GM21619 (cell line): ENCODE results near the gene C3orf38.
"Not testable (repeated sequence)": the region's sequence is repeated elsewhere in the genome, so short reads cannot be mapped to it uniquely, and the experiment has no call there.

Source experiments
- ATAC-seq: cut with Tn5 transposase; IDR thresholded peaks from one replicate; pipeline ENCODE4 v1.9.1; 2021; ENCODE audit not compliant: unreplicated experiment

C3orf38 gene

DNA sequence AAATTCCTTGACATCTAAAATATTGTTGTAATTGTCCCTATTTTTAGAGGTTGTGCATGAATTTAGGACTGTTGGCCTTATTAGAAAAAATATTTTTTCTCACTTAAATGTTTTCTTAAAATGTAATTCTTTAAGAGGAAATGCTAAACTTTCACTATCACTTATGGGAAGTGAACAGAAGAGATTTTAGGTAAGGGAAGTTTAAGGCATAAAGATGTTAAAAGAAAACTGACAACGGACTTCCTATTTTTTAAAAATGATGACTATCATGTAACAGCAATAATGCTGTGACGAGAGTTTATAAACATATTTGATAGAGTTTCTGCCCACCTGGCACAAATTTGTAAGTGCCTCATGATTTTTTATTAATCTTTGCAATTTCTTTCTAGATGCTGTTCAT is 3.1 kb downstream of the C3orf38 start:
- ATAC-seq: no peak

DNA sequence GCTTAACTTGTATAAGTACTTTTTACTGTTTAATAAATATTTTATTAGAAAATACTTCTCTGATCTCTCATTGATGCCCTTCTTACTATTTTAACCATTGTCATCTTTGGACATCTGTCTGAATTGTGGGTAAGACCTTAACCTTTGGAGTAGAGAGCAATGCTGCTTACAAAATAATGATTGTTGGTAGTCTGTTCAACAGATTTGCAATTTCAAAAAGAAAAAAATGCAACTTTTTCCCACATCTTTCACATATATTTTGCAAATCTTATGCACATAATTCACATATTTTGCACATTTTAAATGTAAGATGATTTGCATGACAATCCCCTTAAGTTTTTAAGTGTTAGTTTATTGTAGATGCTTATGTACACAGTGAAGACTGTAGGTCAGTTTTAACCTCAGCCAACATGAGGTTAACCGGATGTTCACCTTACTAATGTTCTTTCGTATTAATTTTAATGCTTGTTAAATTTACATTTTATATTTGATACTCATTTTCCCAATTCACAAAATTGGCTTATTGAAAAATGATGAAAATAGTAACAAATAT is 16.7 kb downstream of the C3orf38 start:
- ATAC-seq: no peak

- ATAC-seq: no peak
Observed at GRCh38 chr3:88167173-88167572, 17.4 kb downstream of the C3orf38 start.

- ATAC-seq: no peak
Observed at GRCh38 chr3:88167704-88168103, 17.9 kb downstream of the C3orf38 start.

DNA sequence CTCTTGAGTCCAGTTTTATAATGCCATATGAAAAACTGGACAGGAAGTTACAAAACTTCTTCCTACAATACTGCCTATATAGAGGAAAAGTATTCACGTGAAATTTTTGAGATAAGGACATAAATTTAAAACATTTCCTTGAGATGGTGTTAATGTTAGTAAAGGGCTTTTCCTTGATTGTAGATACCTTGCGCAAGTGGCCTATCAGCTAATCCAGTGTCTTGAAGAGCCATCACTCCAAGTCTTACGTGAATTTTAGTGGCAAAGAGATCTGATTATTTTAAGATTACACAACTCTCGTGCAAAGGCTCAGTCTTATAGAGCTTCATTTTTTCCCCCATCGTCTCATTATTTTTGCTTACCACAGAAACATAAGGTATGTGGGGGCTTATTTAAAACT is 18.4 kb downstream of the C3orf38 start:
- no peak for ATAC-seq

DNA sequence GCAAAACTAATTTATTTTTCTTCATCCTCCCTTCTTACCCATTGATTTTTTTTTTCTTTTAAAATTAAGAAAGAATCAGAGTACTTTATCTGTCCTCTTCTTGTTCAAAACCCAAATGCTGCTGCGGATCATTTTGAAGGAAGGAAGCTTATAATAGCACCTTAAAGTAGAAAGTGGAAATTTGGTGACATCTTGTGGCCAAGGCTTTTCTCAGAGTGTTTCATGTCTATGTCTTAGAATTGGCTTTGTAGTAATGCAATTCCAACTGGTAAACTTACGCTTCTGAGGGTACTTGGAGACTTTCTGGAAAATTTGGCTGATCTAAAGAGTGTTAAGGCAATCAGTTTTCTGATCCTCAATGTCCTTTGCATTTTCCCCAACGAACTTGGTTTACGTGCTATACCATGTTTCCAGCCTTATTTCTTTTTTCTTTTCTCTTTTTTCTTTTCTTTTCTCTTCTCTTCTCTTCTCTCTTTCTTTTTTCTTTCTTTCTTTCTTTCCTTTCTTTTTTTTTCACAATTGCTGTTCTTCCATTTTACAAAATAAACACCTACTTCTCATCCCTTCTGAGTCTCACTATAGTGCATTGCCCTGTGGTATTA is 30.7 kb downstream of the C3orf38 start:
- ATAC-seq: peak; percentile 93

- not testable (repeated sequence) for ATAC-seq
Observed at GRCh38 chr3:88182165-88182918, 32.6 kb downstream of the C3orf38 start.

DNA sequence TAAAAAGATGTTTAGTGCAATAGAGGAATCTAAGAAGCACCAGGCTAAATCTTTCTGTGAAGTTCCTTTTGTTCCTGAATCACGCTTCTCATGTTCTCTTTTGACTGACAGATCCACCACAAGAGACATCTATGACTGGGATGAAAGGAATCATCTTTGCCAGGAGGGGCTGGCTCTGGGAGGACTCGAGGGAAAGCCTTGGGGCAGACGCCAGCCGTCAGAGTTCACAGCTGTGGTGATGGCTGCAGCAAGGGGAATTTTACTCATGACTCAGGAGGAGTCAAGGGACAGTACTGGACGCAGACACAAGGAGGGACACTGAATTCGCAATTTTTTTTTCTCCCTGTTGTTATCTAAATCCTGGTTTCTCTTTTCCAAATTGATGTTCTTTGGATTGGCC is 38.7 kb downstream of the C3orf38 start:
- ATAC-seq: no peak

GRCh38 chr3:88189361-88189810 is 39.6 kb downstream of the C3orf38 start:
- ATAC-seq: peak; percentile 84

DNA sequence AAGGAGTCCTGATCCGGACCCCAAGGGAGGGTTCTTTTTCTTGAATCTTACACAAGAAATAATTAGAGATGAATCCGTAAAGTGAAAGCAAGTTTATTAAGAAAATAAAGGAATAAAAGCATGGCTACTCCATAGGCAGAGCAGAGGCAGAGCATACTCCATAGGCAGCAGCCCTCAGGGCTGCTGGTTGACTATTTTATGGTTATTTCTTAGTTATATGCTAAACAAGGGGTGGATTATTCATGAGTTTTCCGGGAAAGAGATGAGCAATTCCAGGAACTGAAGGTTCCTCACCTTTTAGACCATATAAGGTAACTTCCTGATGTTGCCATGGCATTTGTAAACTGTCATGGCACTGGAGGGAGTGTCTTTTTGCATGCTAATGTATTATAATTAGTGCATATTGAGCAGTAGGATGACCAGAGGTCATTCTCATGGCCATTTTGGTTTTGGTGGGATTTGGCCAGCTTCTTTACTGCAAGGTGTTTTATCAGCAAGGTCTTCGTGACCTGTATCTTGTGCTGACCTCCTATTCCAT is 42.2 kb downstream of the C3orf38 start:
- ATAC-seq: no peak

DNA sequence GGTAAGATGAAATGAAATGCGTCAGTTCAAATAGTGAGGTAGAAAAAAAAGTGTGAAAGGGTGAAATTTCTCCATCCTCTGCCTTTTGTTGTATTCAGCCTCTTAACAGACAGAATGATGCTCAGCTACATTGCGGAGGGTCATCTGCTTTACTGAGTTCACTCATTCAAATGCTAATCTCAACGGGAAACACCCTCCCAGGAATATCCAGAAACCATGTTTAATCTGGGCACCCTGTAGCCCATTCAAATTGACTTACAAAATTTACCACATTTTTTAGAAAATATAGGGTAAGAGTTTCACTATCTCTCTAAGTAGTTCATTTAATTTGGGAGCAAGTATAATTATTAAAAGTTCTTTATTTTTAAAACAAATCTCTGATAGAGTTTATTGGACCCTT is 42.9 kb downstream of the C3orf38 start:
- ATAC-seq: no peak

DNA sequence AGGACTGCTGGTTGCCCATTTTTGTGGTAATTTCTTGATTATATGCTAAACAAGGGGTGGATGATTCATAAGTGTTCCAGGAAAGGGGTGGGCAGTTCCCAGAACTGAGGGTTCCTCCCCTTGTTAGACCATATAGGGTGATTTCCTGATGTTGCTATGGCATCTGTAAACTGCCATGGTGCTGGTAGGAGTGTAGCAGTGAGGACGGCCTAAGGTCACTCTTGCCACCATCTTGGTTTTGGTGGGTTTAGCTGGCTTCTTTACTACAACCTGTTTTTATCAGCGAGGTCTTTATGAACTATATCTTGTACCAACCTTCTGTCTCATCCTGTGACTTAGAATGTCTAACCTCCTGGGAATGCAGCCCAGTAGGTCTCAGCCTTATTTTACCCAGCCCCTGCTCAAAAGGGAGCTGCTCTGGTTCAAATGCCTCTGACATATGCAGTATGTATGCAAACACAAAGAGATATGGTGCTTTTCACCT is 46.2 kb downstream of the C3orf38 start:
- ATAC-seq: no peak

- ATAC-seq: no peak
Observed at GRCh38 chr3:88198121-88198520, 48.4 kb downstream of the C3orf38 start.

- peak; percentile 92 for ATAC-seq
Observed at GRCh38 chr3:88203642-88204055, 53.9 kb downstream of the C3orf38 start.
